Mammary epithelial cell (primary cell): ENCODE results near the gene NRROS.

Source experiments
- EZH2 ChIP-seq: IDR thresholded peaks from 2 replicates; pipeline ENCODE4 v1.6.1; 2012; ENCODE audit warnings: low read length, inconsistent platforms, borderline replicate concordance
- TF ChIP-seq, protein P1 (sequence below), 2 donors: IDR thresholded peaks in 1 of 2; conservative IDR thresholded peaks in 1 of 2; 2 replicates each; pipeline ENCODE4 v1.5.1; 2011 to 2012; ENCODE audit warnings: inconsistent platforms in 2 of 2, low read length in 2 of 2, mild to moderate bottlenecking in 2 of 2, control low read depth in 1 of 2, low read depth in 1 of 2; ENCODE audit not compliant: insufficient read depth in 1 of 2; ENCODE audit errors: extremely low read depth in 1 of 2

DNA sequence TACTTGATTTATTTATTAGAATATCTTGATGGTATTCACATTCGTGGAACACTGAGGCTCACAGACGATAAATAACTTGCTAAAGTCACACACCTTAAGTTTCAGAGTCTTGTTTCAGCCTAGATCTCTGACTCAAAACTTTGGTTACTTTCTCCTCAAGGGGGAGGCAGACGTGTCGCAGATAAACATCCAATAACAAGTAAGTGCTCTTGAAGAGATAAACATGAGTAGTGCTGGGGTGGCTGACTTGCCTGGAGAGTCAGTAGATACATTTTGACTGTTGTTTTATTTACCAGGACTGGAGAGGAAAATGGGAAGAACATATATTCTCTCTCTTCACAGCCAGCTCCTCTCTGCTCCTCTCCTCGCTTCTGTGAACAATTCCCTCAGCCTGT, 39.8 kb upstream of the NRROS start:
- TF ChIP-seq, protein P1, sequence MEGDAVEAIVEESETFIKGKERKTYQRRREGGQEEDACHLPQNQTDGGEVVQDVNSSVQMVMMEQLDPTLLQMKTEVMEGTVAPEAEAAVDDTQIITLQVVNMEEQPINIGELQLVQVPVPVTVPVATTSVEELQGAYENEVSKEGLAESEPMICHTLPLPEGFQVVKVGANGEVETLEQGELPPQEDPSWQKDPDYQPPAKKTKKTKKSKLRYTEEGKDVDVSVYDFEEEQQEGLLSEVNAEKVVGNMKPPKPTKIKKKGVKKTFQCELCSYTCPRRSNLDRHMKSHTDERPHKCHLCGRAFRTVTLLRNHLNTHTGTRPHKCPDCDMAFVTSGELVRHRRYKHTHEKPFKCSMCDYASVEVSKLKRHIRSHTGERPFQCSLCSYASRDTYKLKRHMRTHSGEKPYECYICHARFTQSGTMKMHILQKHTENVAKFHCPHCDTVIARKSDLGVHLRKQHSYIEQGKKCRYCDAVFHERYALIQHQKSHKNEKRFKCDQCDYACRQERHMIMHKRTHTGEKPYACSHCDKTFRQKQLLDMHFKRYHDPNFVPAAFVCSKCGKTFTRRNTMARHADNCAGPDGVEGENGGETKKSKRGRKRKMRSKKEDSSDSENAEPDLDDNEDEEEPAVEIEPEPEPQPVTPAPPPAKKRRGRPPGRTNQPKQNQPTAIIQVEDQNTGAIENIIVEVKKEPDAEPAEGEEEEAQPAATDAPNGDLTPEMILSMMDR (conservative IDR thresholded peaks at IDR 0.05 in 1 of 2, IDR thresholded peaks at IDR 0.05 in 1 of 2; ENCODE audit: extremely low read depth in 1 of 2, insufficient read depth in 1 of 2, low read depth in 1 of 2, low read length in 2 of 2) = no peak
- TF ChIP-seq EZH2 = no peak
